Right lung (tissue), 5 donors: ENCODE results near the gene ZNF648. TPM values are rescaled to one million over a fixed set of nuclear protein-coding genes. Genes with fewer than 3 reads are reported as not detected.
"Not testable (repeated sequence)": the region's sequence is repeated elsewhere in the genome, so short reads cannot be mapped to it uniquely, and the experiment has no call there.

Experiments used
- DNase-seq, 2 donors: peaks; one replicate each; pipeline ENCODE4 v3.0.0-alpha.2; 2013
- polyA plus RNA-seq, 5 donors: library from polyadenylated mRNA; unstranded; fragments of 120-200 nt; gene quantifications; one replicate each; pipeline versions ENCODE4 v1.2.1 to v1.2.3, GENCODE V29; 2013; ENCODE audit warnings: inconsistent platforms in 1 of 5, low replicate concordance in 1 of 5; ENCODE audit not compliant: insufficient read length in 5 of 5, insufficient read depth in 1 of 5

The ZNF648 gene
- polyA plus RNA-seq, 5 donors, result 0.04 to 0.10 (median 0.06) TPM

- DNase-seq, result no peak
Measured at GRCh38 chr1:182080040-182080439, 18.5 kb upstream of the ZNF648 start.

DNA sequence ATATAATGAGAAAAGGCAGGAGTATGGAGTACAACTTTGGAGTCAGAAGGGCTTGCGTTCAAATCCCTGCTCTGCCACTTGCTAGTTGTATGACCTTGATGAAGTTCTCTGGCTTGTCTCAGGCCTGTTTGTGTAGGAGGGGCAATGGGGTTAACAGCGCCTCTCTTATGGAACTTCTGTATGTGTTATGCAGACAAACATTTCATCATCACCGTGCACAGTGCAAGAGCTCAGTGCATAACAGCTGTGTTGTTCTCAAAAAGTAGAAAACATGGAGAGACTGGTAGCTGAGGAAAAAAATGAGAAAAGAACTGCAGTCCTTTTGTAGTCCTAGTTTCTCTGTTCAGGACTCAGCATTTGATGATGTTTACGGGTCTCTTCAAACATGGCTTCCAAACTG lies 10.4 kb upstream of the ZNF648 start:
- DNase-seq, result no peak

GRCh38 chr1:182069028-182069466 lies 7.5 kb upstream of the ZNF648 start:
- peak in 1 of 2 donors; percentile 25 for DNase-seq

DNA sequence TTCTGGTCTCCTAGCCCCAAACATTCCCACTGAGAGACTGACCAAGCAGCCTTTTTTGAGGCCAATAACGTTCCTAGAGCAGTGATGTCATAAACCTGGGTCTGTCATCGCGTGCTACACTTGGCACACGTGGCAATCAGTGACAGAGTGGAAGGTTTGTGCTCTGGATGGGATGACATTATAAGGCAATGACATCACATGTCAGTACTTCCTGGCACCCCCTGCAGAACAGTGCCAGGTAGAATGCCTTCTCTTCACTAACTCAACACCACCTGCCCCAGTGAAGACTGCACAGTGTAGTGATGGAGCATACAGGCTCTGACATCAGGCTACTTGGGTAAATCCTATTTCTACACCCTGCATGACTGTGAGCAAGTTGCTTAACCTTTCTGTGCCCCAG lies 5.4 kb upstream of the ZNF648 start:
- DNase-seq, result no peak

- DNase-seq, result no peak
Measured at GRCh38 chr1:182065126-182065845, 3.8 kb upstream of the ZNF648 start.

DNA sequence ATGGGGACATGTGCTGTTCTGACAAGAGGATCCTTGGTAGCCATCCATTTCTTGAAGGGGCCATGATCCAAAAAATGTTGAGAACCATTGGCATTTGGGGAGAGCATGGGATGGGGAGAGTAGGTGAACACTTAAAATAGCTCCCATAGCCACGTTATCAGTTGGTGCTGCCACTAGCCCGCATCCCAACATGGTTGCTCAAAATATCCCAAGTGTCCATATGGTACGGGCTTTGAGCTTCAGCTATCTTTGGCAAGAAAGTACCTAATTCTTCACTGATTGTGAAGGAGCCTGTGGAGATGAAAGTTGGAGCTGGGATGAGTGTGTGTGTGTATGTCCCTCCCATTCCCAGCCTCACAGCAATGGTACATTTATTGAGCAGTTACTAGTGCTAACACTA lies 3.1 kb upstream of the ZNF648 start:
- DNase-seq, result no peak

DNA sequence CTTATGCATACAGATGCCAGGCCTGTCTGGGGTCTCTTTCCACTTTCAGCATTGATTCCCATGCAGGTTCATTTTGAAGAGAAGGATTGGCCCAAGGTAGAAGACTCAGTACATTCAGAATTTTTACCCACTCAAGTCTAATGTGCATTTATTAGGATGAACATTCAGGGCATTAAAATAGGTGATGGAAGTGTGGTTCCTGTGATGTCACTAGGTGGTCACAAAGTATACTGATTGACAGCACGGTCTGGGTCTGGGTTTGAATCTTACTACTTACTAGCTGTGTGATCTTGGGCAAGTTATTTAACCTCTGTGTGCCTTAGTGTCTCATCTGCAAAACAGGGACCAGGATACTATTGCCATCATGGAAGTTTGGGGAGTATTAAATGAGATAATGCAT lies 711 bp upstream of the ZNF648 start:
- DNase-seq, result no peak

GRCh38 chr1:182060877-182061276 lies 635 bp downstream of the ZNF648 start:
- DNase-seq, result no peak

GRCh38 chr1:182059936-182060335 lies 1.6 kb downstream of the ZNF648 start:
- DNase-seq, result no peak

- DNase-seq, result no peak
Measured at GRCh38 chr1:182056601-182057366, 4.7 kb downstream of the ZNF648 start.

DNA sequence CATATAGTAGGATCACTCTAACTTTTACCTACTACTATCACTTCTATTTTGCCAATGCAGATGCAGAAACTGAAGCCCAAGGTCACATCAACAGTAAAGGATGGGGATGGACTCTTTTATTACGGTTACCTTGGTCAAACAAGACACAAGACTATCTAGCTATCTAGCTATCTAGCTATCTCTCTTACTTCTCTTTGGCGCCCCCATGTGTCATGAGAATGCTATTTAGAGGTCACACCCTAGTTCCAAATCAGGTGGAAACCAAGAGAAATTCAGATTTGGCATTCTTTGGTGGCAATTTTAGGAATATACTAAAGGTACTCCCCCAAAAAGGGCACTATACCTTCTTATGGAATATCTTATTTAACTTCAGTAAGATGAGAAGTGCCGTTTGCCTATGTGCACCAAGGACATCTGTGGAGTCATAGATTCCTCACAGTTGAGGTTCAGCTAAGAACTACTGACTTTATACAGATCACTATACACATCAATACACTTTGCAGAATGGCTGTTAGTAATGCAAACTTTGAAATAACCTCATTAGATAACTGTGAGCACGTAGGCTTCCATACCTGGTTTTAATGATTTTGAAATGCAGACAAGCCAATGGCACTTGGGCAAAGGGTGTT lies 6.7 kb downstream of the ZNF648 start:
- DNase-seq, result no peak

- DNase-seq, result no peak
Measured at GRCh38 chr1:182052355-182052754, 9.2 kb downstream of the ZNF648 start.

GRCh38 chr1:182051938-182052337 lies 9.6 kb downstream of the ZNF648 start:
- DNase-seq, result no peak

DNA sequence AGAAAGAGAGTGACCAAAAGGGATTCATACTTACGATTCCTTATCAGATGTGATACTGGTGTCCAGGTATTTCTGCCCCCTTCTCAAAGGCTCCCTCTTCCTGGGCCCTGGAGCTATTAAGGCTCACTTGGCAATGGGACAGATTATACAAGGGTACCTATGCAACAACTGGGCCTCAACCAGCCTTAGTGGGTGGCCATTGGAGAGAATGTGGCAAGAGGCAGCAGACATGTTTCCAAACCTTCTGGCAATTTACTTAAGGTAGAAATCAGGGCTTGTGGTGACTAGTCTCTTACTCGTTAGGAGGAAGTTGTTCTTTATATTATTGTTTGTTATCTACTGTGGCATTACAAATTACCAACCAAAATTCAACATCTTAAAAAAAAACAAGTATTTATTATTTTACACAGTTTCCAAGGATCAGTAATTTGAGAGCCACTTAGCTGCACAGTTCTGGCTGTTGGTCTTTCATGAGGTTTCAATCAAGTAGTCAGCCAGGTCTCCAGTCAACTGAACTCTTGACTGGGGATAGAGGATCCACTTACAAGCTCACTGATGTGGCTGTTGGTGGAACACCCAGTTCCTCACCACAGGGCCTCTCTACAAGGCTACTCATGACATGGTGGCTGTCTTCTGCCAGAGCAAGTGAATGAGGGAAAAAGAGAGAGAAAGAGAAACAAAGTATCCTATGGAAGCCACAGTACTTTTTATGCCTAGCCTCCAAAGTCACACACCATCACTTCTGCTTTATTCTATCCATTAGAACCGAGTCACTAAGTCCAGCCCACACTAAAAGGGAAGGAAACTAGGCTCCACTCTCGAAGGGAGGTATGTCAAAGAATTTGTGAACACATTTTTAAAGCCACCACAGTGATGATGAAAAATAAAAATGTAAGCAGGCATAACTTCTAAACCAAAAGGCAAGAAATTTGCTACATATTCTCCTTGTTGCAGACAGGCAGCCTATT lies 10.7 kb downstream of the ZNF648 start:
- no peak for DNase-seq

- no peak for DNase-seq
Measured at GRCh38 chr1:182048562-182048961, 12.9 kb downstream of the ZNF648 start.

DNA sequence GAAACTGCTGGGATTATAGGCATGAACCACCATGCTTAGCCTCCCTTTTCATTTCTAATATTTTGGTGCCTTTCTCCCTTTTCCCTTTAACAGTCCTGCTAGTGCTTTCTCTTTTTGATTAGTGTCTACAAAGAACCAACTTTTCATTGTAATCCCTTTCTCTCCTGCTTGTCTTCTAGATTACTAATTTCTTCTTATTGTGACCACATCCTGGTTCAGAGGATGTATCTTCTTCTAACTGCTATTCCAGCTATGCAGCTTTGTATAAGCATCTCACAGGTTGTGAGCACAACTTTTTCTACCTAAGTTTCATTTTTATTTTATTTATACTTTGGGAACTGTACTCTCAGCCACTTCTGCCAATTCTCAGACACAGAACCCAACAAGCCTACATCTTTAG lies 14.7 kb downstream of the ZNF648 start:
- no peak for DNase-seq

- not testable (repeated sequence) for DNase-seq
Measured at GRCh38 chr1:182045481-182045880, 16.0 kb downstream of the ZNF648 start.

DNA sequence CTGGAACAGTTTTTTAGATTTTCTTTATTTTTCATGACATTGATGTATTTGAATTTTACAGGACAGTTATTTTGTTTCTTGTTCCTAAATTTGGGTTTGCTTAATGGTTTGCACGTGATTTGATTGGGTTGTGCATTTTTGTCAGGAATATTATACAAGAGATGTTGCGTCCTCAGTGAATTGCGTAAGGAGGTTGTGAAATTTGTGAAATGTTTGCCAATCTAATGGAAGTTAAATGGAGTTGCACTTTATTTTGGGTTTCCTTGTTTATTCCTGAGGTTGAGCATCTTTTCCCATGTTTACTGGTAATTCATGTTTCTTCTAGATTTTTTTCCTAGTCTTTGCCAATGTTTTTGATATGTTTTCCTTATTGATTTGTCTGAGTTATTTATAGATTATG lies 19.9 kb downstream of the ZNF648 start:
- peak; percentile 23 to 29 for DNase-seq

DNA sequence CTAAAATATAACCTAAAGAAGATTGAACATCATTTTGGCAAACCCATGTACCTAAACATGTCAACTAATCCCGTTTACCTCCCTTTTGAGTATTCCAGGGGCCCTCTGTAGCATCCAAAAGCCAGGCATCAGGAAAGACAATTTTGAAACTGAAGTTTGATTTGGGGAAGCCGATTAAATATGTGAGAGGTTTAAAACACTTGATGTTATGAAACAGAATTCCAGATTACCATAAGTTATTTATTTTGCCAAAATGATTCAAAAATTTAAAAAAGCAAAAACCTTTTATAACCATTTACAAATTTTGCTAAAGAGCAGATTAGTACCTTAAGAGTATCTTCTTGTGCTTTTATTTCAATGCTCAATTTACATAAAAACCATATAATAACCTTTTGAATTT lies 23.3 kb downstream of the ZNF648 start:
- no peak for DNase-seq

GRCh38 chr1:182035097-182035770 lies 26.3 kb downstream of the ZNF648 start:
- no peak for DNase-seq

GRCh38 chr1:182032251-182032650 lies 29.3 kb downstream of the ZNF648 start:
- DNase-seq, result no peak
